ENCODE results near the gene TBX3. TPM values are rescaled to one million over a fixed set of nuclear protein-coding genes. Genes with fewer than 3 reads are reported as not detected.

The TBX3 gene
- total RNA-seq, 1 donor from 2014 or later: 2.0 TPM

GRCh38 chr12:114672817-114673168 is 11.2 kb downstream of the TBX3 start:
- DNase-seq (ENCODE audit: low read depth): no peak
- no peak overlapping the region for H3K4me3 ChIP-seq (ENCODE audit: low read depth, low read length)
- TF ChIP-seq CTCF (conservative IDR thresholded peaks at IDR 0.05; ENCODE audit: low read depth, low read length): no peak

DNA sequence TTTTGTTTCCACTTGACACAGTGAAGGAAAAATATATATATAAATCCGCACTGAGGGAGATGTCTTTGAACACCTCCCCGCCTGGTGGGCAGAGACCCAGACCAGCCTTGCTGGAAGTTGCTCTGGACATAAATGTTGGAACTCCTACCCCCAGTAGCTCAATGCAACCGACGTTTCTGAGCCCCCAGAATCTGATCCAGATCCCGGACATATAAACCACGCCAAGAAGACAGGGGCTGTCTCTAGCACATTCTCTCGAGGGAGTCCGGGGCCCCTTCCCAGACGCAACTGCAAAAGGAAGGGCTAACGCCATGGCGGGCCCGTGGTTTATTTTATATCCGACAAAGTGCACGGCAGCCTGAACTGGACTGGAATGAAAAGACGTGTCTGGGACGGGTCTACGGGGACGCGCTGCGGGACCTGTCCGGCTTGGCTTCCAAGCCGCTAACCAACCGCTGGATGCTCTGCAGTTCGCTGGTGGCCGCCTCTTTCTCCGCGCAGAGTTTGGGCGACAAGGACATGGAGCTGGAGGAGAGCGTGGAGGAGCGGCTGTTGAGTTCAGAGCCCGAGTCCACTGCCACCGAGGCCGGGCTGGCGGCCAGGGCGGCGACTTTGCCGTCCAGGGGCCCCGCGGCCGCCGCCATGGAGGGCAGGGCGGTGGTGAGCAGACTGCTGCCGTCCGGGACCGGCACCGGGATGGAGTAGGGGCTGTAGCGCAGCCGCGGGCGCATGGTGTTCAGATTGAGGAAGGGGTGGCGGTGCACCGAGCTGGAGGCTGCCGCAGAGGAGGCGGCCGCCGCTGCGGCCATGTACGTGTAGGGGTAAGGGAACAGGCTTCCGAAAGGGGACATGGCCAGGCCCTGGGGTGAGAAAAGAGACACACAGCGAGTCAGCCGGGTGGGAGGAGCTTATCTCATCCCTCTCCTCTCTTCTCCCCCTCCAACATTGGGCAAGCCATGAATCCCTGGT is 12.2 kb downstream of the TBX3 start:
- H3K4me3 ChIP-seq (ENCODE audit: low read depth, low read length): no peak overlapping the region
- no peak for DNase-seq (ENCODE audit: low read depth)
- no peak for TF ChIP-seq CTCF (conservative IDR thresholded peaks at IDR 0.05; ENCODE audit: low read depth, low read length)

DNA sequence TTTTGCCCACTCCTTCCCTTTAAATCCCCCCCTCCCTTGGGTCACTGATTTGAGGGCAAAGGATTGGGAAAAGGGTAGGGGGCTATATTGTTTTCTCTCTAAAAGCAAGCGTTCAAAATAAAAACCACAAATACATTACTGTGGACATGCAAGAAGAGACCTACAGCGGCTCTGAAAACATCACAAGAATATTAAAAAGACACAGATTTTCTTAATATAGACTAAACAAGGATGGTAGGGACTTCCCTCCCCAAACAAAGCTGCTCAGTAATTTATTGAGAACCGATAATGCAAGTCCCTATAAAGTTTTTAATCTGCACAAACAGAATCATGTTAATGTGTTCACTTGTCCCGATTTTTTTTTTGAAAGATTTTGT is 12.9 kb downstream of the TBX3 start:
- TF ChIP-seq CTCF (conservative IDR thresholded peaks at IDR 0.05; ENCODE audit: low read depth, low read length): no peak
- no peak overlapping the region for H3K4me3 ChIP-seq (ENCODE audit: low read depth, low read length)
- DNase-seq (ENCODE audit: low read depth): no peak

- no peak for DNase-seq (ENCODE audit: low read depth)
- H3K4me3 ChIP-seq (ENCODE audit: low read depth, low read length): no peak overlapping the region
- no peak for TF ChIP-seq CTCF (conservative IDR thresholded peaks at IDR 0.05; ENCODE audit: low read depth, low read length)
Observed at GRCh38 chr12:114670291-114670980, 13.5 kb downstream of the TBX3 start.

DNA sequence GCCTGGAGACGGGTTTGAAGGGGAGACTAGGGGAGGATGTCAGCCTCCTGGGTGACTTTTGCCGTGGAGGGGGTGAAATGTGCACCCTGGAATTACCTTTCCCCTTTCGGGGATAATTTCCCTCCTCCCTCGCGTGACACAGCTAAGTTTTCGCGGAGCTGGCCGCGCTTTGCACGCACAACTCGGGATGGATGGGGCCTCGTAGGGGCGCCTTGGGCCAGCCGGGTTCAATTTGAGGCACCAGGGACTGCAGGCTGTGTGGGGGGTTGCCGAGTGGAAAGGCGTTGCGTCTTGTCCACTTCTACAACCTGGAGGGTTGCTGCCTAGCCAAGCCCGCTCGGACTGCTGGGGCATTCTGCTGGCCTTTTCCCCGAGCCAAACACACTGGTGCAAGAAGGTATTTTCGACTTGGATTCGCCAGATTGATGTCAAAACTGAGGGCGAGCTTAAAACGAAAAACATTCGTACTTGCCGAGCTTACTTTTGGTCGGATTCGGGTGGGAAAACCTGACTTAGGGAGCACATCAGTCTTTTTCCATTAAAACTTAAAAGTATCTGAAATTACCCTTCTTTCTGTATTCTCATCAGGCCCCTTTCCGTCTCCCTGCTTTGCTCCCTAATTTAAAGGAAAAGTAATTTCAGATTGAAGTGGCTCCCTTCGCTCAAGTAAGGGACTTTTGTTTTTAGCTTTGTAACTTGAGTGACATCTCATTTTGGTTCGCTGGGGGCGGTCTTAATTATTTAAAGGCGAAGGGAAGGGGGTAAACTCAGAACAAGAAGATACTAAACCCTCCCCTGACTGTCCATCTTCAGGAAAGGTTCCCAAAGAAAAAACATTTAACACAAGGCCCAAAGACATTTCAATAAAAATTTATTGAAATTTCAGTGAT is 14.3 kb downstream of the TBX3 start:
- DNase-seq (ENCODE audit: low read depth): no peak
- no peak for TF ChIP-seq CTCF (conservative IDR thresholded peaks at IDR 0.05; ENCODE audit: low read depth, low read length)
- no peak overlapping the region for H3K4me3 ChIP-seq (ENCODE audit: low read depth, low read length)

DNA sequence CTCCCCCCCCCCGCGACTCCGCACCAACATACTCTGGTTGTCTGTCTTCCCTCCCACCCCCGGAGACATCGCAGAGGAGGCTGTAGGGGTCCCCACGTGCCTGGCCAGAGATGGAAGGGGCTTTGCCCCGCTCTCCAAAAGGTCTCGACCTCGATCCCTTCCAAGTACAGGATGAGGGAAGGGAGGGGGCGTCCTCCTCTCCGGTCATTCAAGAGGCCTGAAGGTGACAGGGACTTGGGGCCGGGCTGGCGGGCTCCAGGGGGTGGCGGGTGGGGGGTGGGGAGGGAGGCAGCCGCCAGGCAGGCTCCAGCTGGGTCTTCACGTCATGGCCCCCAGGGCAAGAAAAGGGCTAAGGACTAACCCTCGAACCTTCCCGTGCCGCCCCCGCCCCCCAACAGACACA is 15.1 kb downstream of the TBX3 start:
- no peak for TF ChIP-seq CTCF (conservative IDR thresholded peaks at IDR 0.05; ENCODE audit: low read depth, low read length)
- peak overlapping the region; percentile 52 for H3K4me3 ChIP-seq (ENCODE audit: low read depth, low read length)
- DNase-seq (ENCODE audit: low read depth): no peak
